GM19372 (cell line): ENCODE measurements around the gene OBSCN.

Experiments
- ATAC-seq: cut with Tn5 transposase; IDR thresholded peaks from one replicate; pipeline ENCODE4 v1.9.1; 2021; ENCODE audit warnings: mild to moderate bottlenecking, low read depth, moderate library complexity; ENCODE audit not compliant: unreplicated experiment

Gene OBSCN

GRCh38 chr1:228392111-228392936 is 184.5 kb downstream of the OBSCN start:
- no peak for ATAC-seq

GRCh38 chr1:228393268-228393701 is 185.4 kb downstream of the OBSCN start:
- ATAC-seq = no peak

DNA sequence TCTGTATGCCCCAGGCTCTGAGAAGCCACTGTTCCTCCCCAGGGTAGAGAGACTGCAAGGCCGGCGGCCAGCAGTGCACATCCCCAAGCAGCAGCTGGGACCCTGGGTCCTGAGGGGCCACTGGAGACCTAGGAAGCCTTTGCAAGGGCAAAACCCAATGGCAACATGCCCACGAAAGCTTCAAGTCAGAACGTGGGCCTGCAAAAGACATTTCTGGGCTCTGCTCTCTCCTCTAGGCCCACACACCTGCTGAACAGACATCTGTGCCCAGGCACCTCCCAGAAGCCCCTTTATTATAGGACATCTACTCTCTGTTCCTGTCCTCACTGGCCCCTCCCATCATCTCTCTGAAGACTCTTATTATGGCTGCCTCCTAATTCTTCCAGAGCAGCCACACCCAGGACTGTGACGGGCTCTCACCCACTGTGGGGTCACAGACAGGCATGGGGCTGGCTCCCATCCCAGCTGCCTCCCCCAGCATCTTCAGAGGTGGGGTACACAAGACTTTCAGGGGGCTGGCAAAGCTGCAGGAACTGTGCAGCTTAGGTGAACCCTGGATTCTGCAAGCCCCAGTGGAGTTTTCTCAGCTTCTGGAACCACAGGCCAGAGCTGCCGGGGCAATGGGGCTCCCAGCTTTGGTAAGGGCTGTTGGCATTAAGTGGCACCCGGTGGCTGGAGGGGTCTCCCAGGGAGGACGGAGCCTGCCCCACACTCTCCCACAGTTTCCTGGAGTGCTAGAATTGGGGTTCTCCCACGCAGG is 186.1 kb downstream of the OBSCN start:
- no peak for ATAC-seq

- no peak for ATAC-seq
Observed at GRCh38 chr1:228394571-228395394, 186.9 kb downstream of the OBSCN start.

DNA sequence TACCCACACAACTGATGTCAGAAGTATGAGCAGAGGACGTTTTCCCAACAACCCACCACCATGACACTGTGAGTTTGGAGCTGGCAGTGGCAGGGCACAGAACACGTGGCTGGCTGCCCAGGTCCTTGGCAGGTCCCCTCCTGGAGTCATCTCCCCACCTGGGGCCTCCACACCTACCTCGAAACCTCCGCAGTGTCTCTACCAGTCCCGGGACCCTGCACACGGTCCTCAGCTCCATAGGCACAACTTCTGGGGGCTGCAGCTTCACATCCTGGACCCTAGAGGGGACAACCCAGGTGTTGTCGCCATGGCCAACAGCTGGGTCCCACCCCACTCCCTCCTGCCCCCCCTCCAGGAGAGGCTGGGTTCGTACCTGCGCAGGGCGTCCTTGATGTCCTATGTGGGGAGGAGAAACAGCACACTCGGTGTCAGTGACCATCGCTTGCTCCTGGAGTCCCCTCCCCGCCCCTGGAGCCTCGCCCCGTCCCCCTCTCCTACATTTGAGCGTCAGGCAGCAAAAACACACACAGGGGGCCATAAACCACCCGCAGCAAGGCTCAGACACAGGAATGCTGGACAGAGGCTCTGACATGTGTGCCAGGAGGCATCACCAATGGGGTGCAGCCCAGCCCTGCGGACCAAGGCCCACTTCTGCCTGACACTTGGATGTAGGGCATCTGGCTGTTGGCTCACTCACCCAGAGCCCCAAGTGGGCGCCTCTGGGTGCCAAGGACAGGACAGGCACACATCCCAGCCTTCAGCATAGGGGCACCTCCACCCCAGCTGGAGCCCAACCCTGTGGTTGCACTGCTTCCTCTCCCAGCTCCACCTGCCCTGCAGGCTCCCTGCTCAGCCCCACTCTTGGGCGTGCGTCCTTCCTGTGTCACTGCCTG is 189.2 kb downstream of the OBSCN start:
- no peak for ATAC-seq

DNA sequence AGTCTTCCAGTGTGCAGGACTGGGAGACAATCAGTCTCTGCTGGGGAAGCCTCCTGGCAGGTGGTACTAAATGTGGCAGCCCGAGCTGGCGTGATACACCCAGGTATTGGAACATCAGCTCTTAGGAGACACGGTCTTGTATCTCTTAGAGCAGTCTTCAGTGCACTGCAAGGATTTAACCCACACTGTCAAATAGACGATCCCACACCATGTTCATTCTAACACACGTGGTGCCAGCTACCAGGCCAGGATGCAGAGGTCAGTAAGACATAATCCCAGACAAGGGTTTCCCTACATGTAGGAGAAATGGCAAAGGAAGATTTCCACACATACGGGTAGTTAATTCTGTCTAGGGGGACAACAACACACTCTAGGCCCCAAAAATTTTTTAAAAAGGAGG is 190.1 kb downstream of the OBSCN start:
- no peak for ATAC-seq

GRCh38 chr1:228398741-228399461 is 191.1 kb downstream of the OBSCN start:
- ATAC-seq = no peak

DNA sequence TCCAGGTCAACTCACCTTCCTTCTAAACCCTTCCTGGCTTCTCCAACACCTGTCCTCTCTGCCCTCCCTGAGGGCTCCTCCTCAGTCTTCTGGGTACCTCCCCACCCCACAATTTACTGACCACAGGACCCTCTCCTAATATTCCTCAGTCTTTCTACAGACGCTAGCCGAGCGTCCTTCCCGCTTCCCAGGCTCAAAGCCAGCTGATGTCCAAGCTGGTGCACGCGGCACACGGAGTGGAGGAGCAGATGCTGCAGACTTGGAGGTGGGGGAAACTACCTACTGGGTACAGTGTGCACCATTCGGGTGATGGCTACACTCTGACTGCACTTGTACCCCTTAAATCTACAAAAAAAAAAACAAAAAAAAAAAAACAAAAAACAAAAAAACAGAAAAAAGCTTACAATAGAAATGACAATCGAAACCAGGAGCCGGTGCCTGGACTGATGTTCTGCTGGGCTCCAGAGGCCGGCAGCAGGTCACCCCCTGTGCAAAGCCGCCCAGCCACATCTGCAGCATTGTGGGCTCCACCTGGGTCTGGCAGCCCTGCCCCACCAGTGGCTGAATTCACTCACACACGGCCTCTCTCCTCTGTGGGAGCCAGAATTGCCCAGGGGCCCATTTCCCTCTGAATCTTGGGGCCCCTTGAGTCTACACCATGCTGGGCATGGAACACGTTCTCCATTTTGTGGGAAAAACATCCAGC is 191.8 kb downstream of the OBSCN start:
- no peak for ATAC-seq

GRCh38 chr1:228400237-228400651 is 192.4 kb downstream of the OBSCN start:
- no peak for ATAC-seq

DNA sequence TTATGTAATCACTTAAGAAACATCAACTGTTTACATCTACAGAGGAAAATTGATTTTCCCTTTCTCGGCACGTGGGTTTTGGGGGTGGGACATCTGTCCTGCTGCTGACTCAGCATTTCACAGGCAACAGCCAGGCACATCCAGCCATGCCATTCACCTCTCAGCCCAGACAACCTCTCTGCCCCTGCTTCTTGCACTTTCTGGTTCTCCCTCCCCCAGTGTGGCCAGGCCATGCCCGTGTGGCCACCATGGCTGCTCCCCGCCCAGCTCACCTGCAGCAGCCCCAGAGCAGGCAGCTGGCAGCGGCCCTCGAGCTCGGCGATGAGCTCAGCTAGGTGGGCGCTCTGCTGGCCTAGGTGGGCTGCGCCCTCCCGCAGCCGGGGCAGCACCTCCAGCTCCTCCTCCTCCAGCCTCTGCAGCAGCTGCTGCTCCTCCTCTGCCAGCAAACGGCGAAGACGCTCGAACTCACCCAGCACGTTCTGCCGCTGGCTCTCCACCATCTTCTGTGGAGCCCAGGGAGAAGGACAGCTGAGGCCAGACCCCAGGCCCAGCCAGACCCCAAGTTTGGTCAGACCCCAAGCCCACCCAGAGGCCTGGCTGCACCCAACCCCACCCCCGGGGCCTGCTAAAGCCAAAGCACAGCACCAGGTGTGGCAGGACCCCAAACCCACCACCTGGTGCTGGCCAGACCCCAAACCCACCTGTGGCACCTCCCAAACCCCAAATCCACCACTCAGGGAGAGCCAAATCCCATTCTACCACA is 193.0 kb downstream of the OBSCN start:
- ATAC-seq = no peak

DNA sequence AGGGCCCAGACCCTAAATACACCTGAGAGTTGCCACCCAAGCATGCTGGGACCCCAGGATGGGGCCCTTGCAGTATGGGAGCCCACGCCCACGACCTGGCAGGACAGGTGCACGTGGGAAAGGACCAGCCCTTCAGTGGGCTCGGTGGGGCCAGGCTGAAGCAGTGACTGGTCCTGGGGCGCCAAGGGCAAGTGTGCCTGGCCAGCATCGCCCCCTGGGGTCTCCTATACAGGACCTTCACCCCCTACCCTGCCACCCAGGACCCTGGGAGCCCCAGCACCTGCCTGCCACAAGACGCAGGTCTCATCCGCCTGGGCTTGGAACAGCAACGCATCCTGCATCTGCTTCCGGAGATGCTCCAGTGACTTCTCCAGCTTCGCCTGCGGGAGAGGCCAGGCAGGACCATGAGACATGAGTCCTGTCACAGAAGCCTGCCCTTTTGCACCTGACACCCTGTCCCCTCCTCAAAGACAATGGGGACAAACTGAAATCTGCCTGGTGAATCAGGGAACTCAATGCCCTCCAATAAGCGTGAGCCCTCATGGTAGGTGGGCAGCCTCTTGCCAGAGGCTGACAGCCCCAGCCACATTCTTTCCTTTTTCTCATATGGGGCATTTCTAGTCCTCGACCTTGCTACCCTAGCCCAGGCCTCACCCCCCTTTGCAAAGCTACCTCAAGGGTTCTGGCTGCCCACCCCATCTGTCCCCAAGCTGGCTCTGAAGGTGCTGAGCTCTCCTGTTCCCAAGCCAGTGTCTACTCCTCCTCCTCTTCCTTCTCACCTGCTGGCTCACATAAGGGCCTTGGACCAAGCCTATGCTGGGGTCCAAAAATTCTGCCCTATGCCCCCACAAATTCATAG is 194.2 kb downstream of the OBSCN start:
- no peak for ATAC-seq

GRCh38 chr1:228402641-228403025 is 194.8 kb downstream of the OBSCN start:
- ATAC-seq = no peak

DNA sequence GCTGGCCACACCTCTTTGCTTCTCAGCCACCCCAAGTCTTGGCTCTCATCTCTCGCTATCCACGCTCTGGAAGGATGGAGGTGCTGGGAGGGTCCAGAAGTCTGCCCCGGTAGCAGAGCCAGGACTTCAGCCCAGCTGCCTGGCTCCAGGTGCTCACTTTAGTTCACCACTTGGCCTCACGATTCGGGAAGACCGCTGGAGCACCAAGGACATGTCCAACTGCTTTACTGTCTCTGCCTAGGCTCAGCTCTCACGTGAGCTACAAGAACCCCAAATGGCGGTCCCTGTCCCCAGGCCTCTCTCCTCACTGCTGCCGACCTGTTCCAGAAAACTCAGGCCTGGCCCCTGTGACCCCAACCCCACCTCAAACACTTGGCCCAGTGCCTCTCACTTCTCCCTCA is 195.4 kb downstream of the OBSCN start:
- no peak for ATAC-seq

DNA sequence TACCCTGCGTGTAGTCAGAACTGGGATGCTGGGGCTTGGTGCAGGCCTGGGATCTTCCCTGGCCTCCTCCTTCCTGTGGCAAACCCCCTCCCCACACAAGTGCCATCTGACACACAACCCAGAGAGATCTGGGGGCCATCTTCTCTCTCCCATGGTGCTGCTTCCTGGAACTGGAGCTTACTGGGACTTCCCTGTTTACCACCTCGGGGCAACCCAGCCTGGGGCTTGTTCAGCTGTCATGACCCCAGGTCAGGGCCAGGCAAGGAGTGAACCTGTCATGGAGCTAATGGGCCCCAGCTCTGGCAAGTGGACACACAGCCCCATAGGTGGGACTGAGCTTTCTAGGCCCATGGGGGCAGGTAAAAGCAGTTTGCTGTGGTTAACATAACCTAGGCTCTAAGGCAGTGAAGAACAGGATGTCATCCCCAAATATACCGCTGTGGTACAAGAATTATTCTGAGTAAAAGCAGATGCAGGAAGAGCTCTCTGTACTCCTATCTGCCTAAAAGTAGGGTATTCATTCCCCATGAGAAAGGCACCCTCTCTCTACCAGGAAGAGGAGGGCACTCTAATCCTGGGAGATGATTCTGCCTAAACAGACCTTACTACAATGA is 196.4 kb downstream of the OBSCN start:
- ATAC-seq = no peak

GRCh38 chr1:228405200-228405978 is 197.5 kb downstream of the OBSCN start:
- no peak for ATAC-seq

- ATAC-seq = no peak
Observed at GRCh38 chr1:228405979-228406228, 198.1 kb downstream of the OBSCN start.
